HepG2 (cell line): ENCODE data around the gene CTF1. TPM values are rescaled to one million over a fixed set of nuclear protein-coding genes. Genes with fewer than 3 reads are reported as not detected.
A peak's percentile ranks its signal among the peaks of the same experiment; 100 is the strongest.

Source experiments
- ARNT2 ChIP-seq: sonication (generic); formaldehyde crosslinking; IDR thresholded peaks from 2 replicates; pipeline ENCODE4 v1.8.0; 2022; ENCODE audit warnings: mild to moderate bottlenecking, low read depth, missing genetic modification reagents, moderate library complexity
- HES4 ChIP-seq: sonication (generic); formaldehyde crosslinking; IDR thresholded peaks from 2 replicates; pipeline ENCODE4 v1.9.0; 2021; ENCODE audit warnings: mild to moderate bottlenecking, missing genetic modification reagents, borderline replicate concordance
- HIC2 ChIP-seq: sonication (generic); formaldehyde crosslinking; IDR thresholded peaks from 2 replicates; pipeline ENCODE4 v1.9.0; 2022; ENCODE audit warnings: low read depth, missing genetic modification reagents
- HOXD1 ChIP-seq: sonication (generic); formaldehyde crosslinking; IDR thresholded peaks from 2 replicates; pipeline ENCODE4 v1.5.0; 2020; ENCODE audit warnings: missing genetic modification reagents
- KLF9 ChIP-seq: IDR thresholded peaks from 2 replicates; pipeline ENCODE4 v1.6.1; 2016; ENCODE audit warnings: low read depth
- MAFK ChIP-seq, 2 experiments: IDR thresholded peaks in 1 of 2; conservative IDR thresholded peaks in 1 of 2; 2 replicates each; pipeline ENCODE4 v1.6.1; 2011; ENCODE audit warnings: improper control_type of control experiment in 2 of 2, low read length in 2 of 2
- NCOA1 ChIP-seq: sonication (generic); formaldehyde crosslinking; IDR thresholded peaks from 2 replicates; pipeline ENCODE4 v1.9.0; 2021; ENCODE audit warnings: missing genetic modification reagents
- SETDB1 ChIP-seq: sonication (generic); formaldehyde crosslinking; IDR thresholded peaks from 2 replicates; pipeline ENCODE4 v1.5.1; 2020; ENCODE audit warnings: missing genetic modification reagents, mild to moderate bottlenecking, borderline replicate concordance
- SKIL ChIP-seq: sonication (generic); formaldehyde crosslinking; IDR thresholded peaks from 2 replicates; pipeline ENCODE4 v1.8.0; 2022; ENCODE audit warnings: missing genetic modification reagents, mild to moderate bottlenecking, moderate library complexity, borderline replicate concordance
- TCF12 ChIP-seq, 2 experiments: fragments of 450-650 bp in 1 of 2; sonication (generic) in 1 of 2; formaldehyde crosslinking in 1 of 2; IDR thresholded peaks; 2 replicates each; pipeline versions ENCODE4 v1.6.1 to v1.8.0; 2017 to 2022; ENCODE audit warnings: antibody characterized with exemption in 1 of 2, mild to moderate bottlenecking in 1 of 2, missing genetic modification reagents in 1 of 2, moderate library complexity in 1 of 2
- ZBTB2 ChIP-seq: sonication (generic); formaldehyde crosslinking; IDR thresholded peaks from 2 replicates; pipeline ENCODE4 v1.8.0; 2022; ENCODE audit warnings: low read depth, missing genetic modification reagents
- ZNF496 ChIP-seq: sonication (generic); formaldehyde crosslinking; IDR thresholded peaks from 2 replicates; pipeline ENCODE4 v1.8.1; 2023; ENCODE audit warnings: mild to moderate bottlenecking, moderate library complexity, missing genetic modification reagents; ENCODE audit not compliant: insufficient replicate concordance
- ZNF513 ChIP-seq: sonication (generic); formaldehyde crosslinking; conservative IDR thresholded peaks from 2 replicates; pipeline ENCODE4 v1.5.0; 2020; ENCODE audit warnings: missing genetic modification reagents
- ZNF550 ChIP-seq: sonication (generic); formaldehyde crosslinking; IDR thresholded peaks from 2 replicates; pipeline ENCODE4 v1.4.0; 2020; ENCODE audit warnings: mild to moderate bottlenecking, missing genetic modification reagents, borderline replicate concordance
- ZNF660 ChIP-seq: sonication (generic); formaldehyde crosslinking; IDR thresholded peaks from 2 replicates; pipeline ENCODE4 v1.5.1; 2020; ENCODE audit warnings: mild to moderate bottlenecking, low read depth, missing genetic modification reagents, borderline replicate concordance
- ZNF781 ChIP-seq: sonication (generic); formaldehyde crosslinking; IDR thresholded peaks from 2 replicates; pipeline ENCODE4 v1.5.1; 2020; ENCODE audit warnings: borderline replicate concordance, mild to moderate bottlenecking, missing genetic modification reagents; ENCODE audit errors: not compliant biosample characterization
- polyA plus RNA-seq, 8 experiments: library from polyadenylated mRNA; depleted of rRNA in 3 of 8; stranded (reverse) in 7 of 8; unstranded in 1 of 8; fragments of >200 nt; fragmentation: Illumina TruSeq in 4 of 8; extraction: Trizol in 4 of 8; gene quantifications; 2 replicates each; pipeline versions ENCODE4 v1.2.1 to v1.2.3, GENCODE V29; 2011 to 2016; ENCODE audit warnings: low read depth in 4 of 8, missing spikeins in 1 of 8, mixed read lengths in 1 of 8; ENCODE audit not compliant: insufficient read depth in 1 of 8
- total RNA-seq, 5 experiments: library from RNA; depleted of rRNA; stranded (reverse); fragments of >200 nt; fragmentation: Illumina TruSeq; extraction: Trizol; gene quantifications; 2 replicates each; pipeline ENCODE4 v1.2.3, GENCODE V29; 2016; ENCODE audit warnings: low read depth in 1 of 5
- TF ChIP-seq, protein P1 (sequence below): sonication (generic); formaldehyde crosslinking; IDR thresholded peaks from 2 replicates; pipeline ENCODE4 v1.4.0; 2020; ENCODE audit warnings: missing genetic modification reagents

Gene CTF1
- total and polyA plus RNA-seq, 2 of the 13 experiments (the other 11 are each of a cell fraction or from before 2014, with no cell fraction given) = 0.13 to 1.8 TPM

- TF ChIP-seq ZNF513 (CRISPR knock-in tag) (peak; percentile 29; the same call in 1 of the 2 replicates), ARNT2 (CRISPR knock-in tag) (no peak), HIC2 (CRISPR knock-in tag) (no peak; the same call in 1 of the 2 replicates), ZNF496 (CRISPR knock-in tag) (no peak), ZBTB2 (no peak), ZNF781 (CRISPR knock-in tag) (no peak), HOXD1 (CRISPR knock-in tag) (no peak), ZNF660 (CRISPR knock-in tag) (no peak), TCF12 (IDR thresholded peaks at IDR 0.05) (no peak), TCF12 (CRISPR knock-in tag; IDR thresholded peaks at IDR 0.05) (peak; percentile 7; the same call in 1 of the 2 replicates), SKIL (CRISPR knock-in tag) (no peak), KLF9 (peak; percentile 66; the same call in 1 of the 2 replicates), MAFK (conservative IDR thresholded peaks at IDR 0.05 in 1 of 2, IDR thresholded peaks at IDR 0.05 in 1 of 2; ENCODE audit: low read length in 2 of 2) (no peak), NCOA1 (CRISPR knock-in tag) (peak; percentile 52), HES4 (CRISPR knock-in tag) (no peak; the same call in 1 of the 2 replicates), SETDB1 (no peak), ZNF550 (CRISPR knock-in tag) (no peak)
- TF ChIP-seq, protein P1, sequence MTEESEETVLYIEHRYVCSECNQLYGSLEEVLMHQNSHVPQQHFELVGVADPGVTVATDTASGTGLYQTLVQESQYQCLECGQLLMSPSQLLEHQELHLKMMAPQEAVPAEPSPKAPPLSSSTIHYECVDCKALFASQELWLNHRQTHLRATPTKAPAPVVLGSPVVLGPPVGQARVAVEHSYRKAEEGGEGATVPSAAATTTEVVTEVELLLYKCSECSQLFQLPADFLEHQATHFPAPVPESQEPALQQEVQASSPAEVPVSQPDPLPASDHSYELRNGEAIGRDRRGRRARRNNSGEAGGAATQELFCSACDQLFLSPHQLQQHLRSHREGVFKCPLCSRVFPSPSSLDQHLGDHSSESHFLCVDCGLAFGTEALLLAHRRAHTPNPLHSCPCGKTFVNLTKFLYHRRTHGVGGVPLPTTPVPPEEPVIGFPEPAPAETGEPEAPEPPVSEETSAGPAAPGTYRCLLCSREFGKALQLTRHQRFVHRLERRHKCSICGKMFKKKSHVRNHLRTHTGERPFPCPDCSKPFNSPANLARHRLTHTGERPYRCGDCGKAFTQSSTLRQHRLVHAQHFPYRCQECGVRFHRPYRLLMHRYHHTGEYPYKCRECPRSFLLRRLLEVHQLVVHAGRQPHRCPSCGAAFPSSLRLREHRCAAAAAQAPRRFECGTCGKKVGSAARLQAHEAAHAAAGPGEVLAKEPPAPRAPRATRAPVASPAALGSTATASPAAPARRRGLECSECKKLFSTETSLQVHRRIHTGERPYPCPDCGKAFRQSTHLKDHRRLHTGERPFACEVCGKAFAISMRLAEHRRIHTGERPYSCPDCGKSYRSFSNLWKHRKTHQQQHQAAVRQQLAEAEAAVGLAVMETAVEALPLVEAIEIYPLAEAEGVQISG (CRISPR knock-in tag) = peak; percentile 83
These were observed 25.5 kb downstream of the CTF1 start (continued) for GRCh38 chr16:30921748-30922419.
